Measurements from ENCODE around the gene INKA1.
"Not testable (repeated sequence)": the region's sequence is repeated elsewhere in the genome, so short reads cannot be mapped to it uniquely, and the experiment has no call there.

The INKA1 gene

GRCh38 chr3:49806850-49807249, 3.8 kb downstream of the INKA1 start:
- FAIRE-seq: no peak
- DNase-seq (ENCODE audit: insufficient read length, low spot score): no peak

DNA sequence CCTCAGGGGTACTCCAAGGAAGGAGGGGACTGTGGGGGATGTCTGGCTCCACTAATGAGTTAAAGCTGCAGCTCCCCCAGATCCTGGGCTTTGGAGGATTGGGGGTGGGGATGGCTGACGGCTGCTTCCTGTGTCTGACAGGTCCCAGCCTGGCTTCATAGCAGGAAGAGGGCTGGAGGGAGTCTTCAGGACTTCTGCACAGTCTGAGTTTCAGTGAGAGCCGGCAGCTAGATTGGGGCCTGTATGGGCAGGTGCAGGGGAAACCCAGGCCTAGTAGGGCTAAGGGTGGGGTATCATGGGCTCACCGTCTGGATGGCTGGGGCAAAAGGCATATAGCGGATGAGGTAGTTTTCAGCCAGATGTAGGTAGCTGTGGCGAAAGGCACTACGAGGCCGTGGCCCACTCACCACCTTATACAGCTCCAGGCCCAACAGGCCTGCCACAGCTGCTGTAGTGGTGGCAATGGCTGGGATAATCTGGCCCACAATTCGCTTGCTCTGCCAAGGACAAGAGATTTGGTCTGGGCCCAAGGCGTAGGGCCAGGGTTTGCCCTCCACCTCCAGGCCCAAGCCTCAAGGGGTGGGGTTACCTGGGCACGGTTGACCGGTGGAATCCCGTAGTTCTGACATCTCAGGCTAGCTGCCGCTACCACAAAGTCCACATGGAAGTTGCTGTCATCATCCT, 4.5 kb downstream of the INKA1 start:
- DNase-seq (ENCODE audit: insufficient read length, low spot score) (no peak), FAIRE-seq (peak; percentile 45)

- FAIRE-seq: peak; percentile 31
These were observed 9.9 kb downstream of the INKA1 start for GRCh38 chr3:49812916-49813496.

DNA sequence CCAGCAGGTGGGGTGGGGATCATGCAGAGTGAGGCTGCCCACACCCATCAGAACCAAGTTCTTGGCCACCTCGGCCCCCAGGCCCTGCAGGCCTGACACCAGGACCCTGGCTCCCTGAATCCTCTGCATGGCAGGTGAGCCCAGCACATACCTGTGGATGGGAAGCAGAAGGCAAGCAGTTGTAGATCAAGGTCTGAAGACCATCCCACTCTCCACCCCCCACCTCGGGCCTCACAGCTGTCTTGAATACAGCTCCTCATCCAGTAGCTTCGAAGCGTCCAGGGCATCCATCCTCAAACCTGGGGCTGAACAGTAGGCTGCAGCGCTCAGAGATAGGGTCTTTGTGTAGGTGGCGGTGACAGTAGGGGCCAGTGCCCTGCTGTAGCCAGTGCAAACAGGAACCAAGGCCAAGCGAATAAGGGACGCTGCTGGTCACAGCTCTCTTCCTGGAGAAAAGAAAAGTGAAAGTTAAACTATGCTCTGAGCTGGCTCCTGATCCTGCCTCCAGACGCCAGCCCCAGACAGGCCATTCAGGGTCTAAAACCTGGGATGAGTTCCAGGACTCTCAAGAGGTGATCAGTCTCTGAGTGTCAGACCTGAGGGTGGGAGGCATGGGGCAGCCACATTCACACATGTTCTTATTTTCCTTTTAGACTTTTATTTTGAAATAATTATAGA, 10.6 kb downstream of the INKA1 start, which contains the start of gene UBA7:
Gene UBA7 (minus strand): TSS at position 457 of the 678 bp plus-strand sequence. CDS start 166 bp downstream, at position 291.
- peak; percentile 97 for FAIRE-seq
- DNase-seq (ENCODE audit: insufficient read length, low spot score): peak; percentile 77

More at GRCh38 chr3:49812916-49813496, 9.9 kb downstream of the INKA1 start:
- DNase-seq (ENCODE audit: insufficient read length, low spot score): no peak

DNA sequence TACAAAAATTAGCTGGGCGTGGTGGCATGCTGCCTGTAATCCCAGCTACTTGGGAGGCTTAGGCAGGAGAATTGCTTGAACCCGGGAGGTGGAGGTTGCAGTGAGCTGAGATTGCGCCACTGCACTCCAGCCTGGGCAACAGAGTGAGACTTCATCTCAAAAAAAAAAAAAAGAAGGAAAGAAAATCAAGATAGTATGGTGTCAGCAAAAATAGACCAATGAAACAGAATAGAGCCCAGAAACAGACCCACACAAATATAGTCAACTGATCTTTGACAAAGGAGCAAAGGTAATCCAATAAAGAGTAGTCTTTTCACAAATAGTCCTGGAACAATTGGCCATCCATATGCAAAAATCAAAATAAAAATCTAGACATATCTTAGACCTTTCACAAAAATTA, 20.1 kb downstream of the INKA1 start:
- not testable (repeated sequence) for DNase-seq (ENCODE audit: insufficient read length, low spot score); FAIRE-seq

- no peak for FAIRE-seq
These were observed 23.0 kb downstream of the INKA1 start for GRCh38 chr3:49826016-49826415.

DNA sequence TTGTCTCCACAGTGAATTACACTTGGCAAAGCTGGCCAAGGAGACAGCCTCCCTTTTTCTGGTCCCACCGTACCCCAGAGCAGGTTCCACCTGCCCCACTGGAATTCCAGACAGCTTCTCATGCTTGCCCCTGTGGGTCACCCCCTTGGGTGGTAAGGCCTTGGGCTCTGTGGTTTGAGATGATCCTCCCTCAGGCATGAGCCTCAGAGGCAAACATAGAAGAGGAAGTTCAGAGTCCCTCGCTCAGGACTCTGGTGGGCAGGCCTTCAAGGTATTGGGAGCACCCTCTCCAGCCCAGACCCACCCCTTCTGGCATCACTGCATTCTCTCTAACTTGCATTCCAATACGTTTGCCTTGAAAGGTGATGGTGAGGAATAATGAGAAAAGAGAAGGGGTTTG, 28.3 kb downstream of the INKA1 start:
- FAIRE-seq (no peak), DNase-seq (ENCODE audit: insufficient read length, low spot score) (no peak)

More at GRCh38 chr3:49826016-49826415, 23.0 kb downstream of the INKA1 start:
- DNase-seq (ENCODE audit: insufficient read length, low spot score): no peak

GRCh38 chr3:49839193-49839809, 36.2 kb downstream of the INKA1 start:
- DNase-seq (ENCODE audit: insufficient read length, low spot score) (peak; percentile 71), FAIRE-seq (peak; percentile 90)

DNA sequence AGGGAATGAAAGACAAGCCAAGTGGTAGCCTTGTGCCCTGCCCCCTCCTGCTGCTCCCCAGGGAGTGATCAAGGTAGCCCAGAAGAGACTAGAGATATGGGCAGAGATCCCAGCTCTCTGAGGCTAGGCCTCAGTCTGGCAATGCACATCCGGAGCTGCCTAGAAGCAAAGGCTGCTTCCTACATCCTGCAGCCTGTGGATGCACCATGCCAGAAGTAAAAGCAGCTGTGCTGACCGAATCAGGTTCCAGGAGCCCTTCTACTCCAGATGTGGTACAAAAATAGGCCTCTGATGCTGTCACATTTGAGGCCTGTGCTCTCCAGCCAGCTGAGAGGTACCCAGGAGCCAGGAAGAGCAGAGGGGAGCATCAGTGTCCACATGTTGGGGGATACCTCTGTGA, 37.3 kb downstream of the INKA1 start:
- FAIRE-seq: no peak
- no peak for DNase-seq (ENCODE audit: insufficient read length, low spot score)

DNA sequence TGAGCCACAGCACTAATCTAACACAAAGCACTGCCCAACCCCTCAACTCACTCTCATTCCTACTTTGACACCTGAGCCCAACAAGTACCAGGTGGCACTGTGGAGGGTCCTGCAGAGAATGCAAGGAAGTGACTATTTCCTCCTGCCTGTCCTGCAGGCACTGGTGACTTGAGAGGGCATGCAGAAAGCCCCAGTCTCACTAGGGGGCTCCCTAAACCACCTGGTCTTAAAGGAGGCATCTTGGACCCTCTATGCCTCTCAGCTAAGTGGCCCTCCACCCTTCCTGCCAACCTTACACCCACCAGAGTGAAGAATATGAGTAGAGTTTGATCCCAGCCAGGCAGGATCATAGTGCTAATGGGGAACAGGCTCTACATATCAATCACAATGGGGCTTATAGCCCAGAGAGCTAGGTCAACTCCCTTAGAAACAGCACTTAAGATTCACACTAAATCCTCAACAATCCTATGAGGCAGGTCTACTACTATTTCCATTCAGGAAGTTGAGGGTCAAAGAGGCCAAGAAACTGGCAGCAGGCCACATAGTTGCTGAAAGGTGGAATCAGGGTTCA, 38.1 kb downstream of the INKA1 start:
- FAIRE-seq: no peak
- DNase-seq (ENCODE audit: insufficient read length, low spot score): no peak

DNA sequence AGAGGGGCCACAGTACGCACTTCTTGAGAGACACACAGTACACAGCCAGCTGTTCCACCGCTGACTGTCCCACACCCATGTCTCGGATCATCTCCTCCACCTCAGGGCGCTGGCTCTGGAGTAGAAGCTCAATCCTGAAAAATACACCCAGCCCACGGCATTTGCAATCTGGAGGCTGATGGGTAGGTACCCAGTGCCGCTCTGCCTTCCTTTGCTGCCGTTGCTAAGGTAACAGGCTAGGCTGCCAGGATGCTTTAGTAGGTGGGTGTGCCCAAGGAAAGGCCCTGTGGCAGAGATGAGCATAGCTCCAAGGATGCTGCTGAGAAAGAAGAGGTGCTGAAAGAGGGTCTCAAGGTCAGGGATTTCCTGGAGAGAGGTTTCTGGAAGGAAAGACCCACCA, 38.7 kb downstream of the INKA1 start:
- DNase-seq (ENCODE audit: insufficient read length, low spot score) (no peak), FAIRE-seq (no peak)

DNA sequence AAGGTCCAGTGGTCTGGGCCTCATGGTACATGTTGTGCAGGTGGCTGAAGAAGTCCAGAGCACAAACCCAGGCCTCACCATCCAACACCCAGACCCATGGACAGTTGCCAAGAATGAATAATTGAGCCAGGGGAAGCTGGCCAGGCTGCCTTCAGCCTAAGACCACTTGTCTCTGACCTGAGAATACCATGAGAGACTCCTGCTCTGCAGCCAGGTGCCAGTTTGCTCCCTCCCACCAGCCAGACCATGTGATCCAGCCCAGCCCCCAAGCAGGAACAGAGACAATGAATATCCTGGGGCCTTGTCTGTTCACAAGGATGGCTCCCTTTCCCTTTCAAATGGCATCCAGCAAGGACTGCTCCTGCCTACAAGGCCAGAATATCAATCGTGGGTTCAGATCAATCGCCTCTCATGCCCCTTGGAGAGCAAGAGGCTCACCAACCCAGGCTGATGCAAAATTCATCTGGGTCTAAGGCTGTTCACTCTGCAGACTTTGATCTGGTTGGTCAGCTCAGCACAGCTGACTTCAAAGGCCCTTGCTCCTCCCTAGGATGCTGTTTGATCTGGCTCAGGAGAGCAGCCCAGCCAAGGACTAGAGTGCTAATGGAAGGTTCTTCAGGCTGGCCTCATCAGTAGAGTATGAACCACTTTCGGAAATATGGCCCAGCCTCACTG, 39.9 kb downstream of the INKA1 start:
- no peak for FAIRE-seq
- DNase-seq (ENCODE audit: insufficient read length, low spot score): no peak

- no peak for FAIRE-seq
- no peak for DNase-seq (ENCODE audit: insufficient read length, low spot score)
These were observed 41.6 kb downstream of the INKA1 start for GRCh38 chr3:49844464-49845183.

DNA sequence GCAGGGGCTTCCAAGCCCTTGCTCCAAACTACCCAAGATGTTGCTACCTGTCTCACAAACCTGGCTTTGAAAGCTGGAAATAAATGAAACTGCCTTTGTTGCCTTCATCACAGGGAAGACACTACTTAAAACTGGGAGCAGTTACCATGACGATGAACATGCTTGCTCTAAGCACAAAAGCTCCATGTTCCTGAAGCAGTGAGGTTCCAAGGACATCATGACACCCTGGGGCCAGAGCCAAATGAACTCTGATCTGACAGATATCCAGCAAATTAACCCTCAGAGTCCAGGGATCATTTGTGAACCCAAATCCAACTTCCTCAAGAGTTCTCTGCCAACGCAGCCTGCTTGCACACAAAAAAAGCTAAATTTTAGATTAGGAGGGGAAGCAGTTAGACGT, 42.6 kb downstream of the INKA1 start:
- FAIRE-seq: no peak
- no peak for DNase-seq (ENCODE audit: insufficient read length, low spot score)

All from GM19239 (cell line).